Mammary epithelial cell (primary cell): ENCODE results near the gene NARF.

Experiments
- CTCF ChIP-seq, 2 donors: IDR thresholded peaks in 1 of 2; conservative IDR thresholded peaks in 1 of 2; 2 replicates each; pipeline ENCODE4 v1.5.1; 2011 to 2012; ENCODE audit warnings: inconsistent platforms in 2 of 2, low read length in 2 of 2, mild to moderate bottlenecking in 2 of 2, control low read depth in 1 of 2, low read depth in 1 of 2; ENCODE audit not compliant: insufficient read depth in 1 of 2; ENCODE audit errors: extremely low read depth in 1 of 2
- EZH2 ChIP-seq: IDR thresholded peaks from 2 replicates; pipeline ENCODE4 v1.6.1; 2012; ENCODE audit warnings: low read length, inconsistent platforms, borderline replicate concordance

- TF ChIP-seq CTCF (conservative IDR thresholded peaks at IDR 0.05 in 1 of 2, IDR thresholded peaks at IDR 0.05 in 1 of 2; ENCODE audit: extremely low read depth in 1 of 2, insufficient read depth in 1 of 2, low read depth in 1 of 2, low read length in 2 of 2) (no peak), EZH2 (no peak)
Observed at GRCh38 chr17:82505296-82505695, 46.8 kb downstream of the NARF start.
